ENCODE measurements around the gene THBS3.
"Not testable (repeated sequence)": the region's sequence is repeated elsewhere in the genome, so short reads cannot be mapped to it uniquely, and the experiment has no call there.

The THBS3 gene

GRCh38 chr1:155232001-155232978 is 24.6 kb upstream of the THBS3 start:
- not testable (repeated sequence) for DNase-seq

DNA sequence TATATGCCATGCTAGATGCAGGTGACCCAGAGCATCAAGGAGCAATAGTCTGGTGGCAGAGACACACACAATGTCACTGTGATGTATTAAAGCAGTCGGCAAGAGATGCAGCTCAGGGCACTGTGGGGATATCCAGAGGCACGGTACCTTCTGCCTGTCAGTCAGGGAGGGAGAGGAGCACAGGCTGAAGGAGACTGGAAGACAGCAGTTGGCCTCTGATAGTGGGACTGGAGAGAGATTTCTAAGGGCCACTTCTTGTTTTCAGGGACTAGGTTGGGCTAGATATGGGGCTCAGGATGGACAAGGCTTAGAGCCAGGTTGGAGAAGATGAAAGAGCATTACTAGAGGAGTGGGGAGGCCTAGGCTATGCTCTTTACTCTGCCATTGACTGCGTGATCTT is 23.6 kb upstream of the THBS3 start:
- DNase-seq = not testable (repeated sequence)

- DNase-seq = no peak
Measured at GRCh38 chr1:155228096-155228427, 20.4 kb upstream of the THBS3 start.

DNA sequence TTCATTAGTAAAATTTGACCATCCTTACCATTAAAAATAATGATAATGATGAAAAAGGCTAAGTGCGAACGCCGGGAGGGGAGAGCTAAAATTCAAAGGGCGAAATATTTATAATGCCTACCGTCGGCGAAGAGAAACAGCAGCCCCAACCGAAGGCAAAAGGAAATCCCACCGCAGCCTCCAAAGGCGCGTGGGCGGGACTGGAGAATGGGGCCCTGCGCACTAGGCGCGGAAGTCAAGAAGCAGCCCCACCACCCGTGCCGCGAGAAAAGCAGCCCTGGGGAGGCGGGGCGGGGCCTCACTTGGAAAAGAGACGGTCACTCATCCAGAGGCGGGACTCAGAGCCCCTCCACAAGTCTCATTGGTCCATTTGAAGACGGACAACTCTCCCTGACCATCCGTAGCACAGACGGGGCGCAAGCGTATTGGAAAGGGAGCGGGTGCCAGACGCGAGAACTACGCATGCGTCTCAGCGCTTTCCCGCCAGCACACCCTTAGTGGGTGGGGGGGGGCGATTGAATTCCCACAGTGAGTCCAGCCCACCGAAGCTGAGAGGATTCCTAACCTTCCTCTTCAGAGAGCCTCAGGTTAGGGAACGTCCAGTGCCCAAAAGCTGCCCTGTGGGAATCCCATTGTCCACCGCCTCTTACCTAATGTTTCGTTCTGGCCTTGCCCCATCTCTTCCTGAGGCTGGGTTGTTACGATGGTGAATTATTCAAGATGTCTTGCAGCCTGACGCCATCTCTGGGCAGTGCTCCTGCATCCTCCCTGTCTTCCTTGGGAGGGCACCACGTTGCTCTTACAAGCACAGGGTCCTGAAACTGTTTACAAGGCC is 19.8 kb upstream of the THBS3 start:
- peak; percentile 97 for DNase-seq

DNA sequence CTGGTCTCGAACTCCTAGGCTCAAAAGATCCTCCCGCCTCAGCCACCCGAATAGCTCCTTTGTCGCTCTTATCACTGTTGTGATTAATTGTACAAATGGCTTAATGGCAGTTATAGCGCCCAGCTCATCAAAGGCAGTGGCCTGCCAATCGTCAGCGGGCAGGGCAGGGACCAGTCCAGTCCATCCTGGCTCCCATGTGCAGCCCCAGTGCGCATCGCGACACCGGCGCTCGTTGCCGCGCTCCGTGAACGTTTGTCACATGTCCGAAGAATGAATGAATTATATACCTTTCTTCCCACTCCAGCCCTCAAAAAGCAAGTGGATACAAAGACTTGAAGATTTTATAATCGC is 19.2 kb upstream of the THBS3 start:
- no peak for DNase-seq

- DNase-seq = peak; percentile 67
Measured at GRCh38 chr1:155226188-155226909, 18.7 kb upstream of the THBS3 start.

GRCh38 chr1:155225404-155225759 is 17.7 kb upstream of the THBS3 start:
- not testable (repeated sequence) for DNase-seq

GRCh38 chr1:155223047-155223446 is 15.3 kb upstream of the THBS3 start:
- no peak for DNase-seq

DNA sequence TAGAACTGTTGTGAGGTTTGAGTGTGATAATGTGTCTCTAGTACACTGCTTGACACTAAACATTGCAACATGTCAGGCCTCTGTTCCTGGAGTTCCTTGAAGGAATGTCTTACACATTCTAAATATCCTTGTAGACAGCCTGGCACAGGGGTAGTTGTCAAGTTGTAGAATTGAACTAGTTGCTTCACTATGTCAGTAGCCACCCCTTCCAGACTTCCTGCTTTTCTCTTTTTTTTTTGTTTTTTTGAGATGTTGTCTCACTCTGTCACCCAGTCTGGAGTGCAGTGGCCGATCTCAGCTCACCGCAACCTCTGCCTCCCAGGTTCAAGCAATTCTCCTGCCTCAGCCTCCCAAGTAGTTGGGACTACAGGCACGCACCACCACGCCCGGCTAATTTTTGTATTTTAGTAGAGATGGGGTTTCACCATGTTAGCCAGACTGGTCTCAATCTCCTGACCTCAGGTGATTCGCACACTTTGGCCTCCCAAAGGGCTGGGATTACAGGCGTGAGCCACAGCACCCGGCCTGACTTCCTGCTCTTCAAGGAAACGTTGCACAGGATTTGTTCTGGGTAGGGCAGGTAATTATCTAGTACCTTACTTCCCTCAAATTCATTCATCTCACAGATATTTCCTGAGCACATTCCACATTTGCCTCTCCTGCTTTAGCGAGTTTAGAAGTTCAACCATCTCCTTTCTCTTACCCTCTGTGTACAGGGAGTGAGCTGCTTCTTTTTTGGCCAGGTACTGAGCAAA is 12.7 kb upstream of the THBS3 start:
- DNase-seq = not testable (repeated sequence)

DNA sequence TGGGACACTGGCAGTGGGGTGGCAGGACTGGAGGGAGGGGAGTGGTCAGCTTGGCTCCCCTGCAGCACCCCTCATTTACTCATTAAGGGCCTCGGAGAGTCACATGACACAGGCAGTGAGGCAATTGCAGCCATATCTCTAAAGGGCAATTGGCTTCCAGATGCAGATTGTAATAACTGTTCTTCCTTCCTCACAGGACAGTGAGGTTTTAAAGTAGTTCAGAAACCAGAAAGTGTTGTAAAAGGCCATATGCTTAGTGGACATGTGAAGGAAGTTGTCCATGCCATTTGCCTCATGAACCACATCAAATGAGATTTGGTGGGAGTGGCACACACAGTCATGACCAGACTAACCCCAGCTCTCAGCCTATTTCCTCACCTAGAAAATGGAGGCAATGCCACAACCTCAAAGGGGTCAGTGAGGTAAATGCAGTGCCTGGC is 11.9 kb upstream of the THBS3 start:
- no peak for DNase-seq

GRCh38 chr1:155218854-155219591 is 11.3 kb upstream of the THBS3 start:
- no peak for DNase-seq

GRCh38 chr1:155214702-155215101 is 7.0 kb upstream of the THBS3 start:
- DNase-seq = not testable (repeated sequence)

GRCh38 chr1:155212051-155212440 is 4.3 kb upstream of the THBS3 start:
- not testable (repeated sequence) for DNase-seq

DNA sequence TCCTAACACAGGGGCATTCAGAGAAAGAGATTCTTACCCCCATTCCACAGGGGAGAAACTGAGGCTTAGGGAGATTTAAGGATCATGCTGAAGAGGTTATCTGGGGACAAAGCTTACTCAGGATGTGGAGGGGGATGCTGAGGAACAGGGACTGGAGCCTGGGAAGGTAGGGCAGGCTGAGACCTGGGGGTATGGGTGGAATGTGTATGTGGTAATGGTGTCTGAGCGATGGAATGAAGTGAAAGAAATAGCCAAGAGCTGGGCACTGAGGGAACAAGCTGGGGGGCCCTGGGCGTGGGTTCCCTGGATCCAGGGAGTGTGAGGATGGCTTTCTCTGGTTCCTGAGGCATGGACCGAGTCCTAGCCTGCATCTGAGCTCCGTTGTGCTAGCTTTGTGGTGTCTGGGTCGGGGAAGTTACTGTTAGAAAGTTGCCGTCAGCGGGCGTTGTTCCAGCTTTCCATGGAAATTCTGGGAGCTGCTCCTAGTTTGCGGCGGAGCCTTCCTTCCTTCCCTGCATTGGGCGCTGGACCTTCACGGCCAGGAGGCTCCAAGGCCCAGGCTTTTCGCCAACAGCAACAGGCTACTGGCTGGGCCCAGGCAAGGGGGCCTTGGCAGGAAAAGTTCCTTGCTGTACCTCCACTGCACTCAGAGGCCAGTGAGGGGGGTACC is 3.8 kb upstream of the THBS3 start:
- DNase-seq = not testable (repeated sequence)

DNA sequence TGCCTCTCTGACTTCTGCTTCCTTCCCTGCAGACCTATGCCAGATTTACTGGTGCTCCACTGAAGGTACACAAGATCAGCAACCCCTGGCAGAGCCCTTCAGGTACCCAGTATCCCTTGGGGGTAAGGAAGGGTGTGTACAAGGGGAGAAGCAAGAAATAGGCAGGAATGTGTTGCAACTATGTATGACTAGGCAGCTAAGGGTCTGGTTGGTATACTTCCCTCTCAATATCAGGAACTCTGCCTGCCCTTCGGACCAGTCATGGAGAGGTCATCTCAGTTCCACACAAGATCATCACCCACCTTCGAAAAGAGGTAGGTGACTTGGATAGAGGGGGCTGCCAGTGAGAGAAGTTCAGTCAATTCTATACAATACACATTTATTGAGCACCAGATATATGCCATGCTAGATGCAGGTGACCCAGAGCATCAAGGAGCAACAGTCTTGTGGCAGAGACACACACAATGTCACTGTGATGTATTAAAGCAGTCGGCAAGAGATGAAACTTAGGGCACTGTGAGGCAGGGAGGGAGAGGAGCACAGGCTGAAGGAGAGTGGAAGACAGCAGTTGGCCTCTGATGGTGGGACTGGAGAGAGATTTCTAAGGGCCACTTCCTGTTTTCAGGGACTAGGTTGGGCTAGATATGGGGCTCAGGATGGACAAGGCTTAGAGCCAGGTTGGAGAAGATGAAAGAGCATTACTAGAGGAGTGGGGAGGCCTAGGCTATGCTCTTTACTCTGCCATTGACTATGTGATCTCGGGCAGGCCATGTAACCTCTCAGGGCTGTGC is 2.8 kb upstream of the THBS3 start:
- no peak for DNase-seq

- no peak for DNase-seq
Measured at GRCh38 chr1:155209312-155209721, 1.6 kb upstream of the THBS3 start.

DNA sequence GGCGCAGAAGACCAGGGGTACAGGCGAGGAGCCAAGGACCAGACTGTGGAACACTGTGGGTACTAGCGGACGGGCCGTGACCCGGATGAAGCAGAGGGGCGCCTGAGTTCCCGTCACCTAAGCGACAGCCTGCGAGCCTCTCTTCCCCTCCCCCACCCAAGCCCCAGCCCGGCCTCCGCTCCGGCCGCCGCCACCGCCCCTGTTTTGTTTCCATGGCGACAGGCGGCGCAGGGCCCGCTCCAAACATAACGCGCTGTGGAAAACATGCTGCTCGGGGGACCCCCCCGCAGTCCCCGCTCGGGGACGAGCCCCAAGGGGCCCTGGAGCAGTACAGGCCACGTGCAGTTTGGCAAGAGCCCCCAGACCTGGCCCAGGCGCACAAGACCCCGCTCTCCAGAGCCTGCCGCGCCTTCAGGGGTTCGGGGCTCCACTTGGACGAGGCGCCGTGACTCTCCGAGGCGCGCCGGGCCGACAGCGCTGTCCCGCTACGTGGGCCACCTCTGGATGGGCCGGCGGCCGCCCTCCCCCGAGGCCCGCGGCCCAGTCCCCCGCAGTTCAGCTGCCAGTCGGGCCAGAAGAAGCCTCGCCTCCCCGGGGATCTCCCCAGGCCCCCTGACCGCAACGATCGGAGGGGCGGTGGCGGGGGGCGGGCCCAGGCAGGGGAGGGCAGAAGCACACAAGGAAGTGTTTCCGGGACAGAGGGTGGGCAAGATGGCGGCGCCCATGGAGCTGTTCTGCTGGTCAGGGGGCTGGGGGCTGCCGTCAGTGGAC is 1.0 kb upstream of the THBS3 start, which contains the start of gene MTX1:
Gene MTX1 (plus strand): TSS at position 155 of the 771 bp plus-strand sequence. CDS start 110 bp downstream, at position 265.
- DNase-seq = peak; percentile 56

DNA sequence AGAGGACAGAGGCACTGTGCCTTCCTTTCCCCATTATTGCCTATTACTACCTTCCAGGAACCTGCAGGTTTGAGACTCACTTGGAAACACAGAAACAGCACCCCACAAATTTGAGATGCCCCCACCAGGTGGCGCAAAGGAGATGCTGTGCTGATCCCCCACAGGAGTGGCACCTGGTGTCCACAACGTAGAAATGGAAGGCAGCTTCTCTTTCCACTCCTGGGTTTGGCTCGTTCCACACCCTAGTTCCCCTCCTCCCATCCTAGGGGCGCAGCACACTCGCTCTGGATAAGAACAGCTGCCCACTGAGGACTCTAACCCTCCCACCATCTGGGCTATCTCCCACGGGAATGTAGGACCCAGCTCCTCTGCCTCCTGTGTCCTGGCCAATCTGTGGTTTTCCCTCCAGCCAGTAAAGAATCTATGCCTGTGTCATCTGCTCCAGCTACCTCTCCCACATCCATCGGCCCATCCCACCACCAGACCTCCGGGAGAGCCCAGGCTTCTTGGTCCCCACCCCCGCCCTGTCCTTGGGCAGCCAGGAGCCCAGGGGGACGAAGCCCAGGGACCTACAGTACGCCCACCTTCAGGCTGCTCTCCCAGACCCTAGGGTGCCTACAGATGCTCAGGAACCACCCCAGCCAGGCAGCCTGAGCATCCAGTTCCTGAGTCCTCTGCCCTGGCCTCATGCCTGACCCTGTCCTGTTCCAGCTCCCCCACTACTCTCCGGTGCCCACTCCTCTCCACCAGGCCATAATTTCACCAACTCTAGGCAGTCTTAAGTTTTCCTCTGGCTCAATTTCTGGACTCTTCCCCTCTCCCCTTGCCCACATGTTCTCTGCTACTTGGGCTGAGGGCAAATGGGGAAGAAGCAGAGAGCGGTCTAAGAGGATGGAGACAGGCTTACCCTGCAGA is 549 bp downstream of the THBS3 start:
- DNase-seq = peak; percentile 67

All from KG1 (cell line).